GM21825 (cell line): ENCODE data around the gene NUFIP1.
A peak's percentile ranks its signal among the peaks of the same experiment; 100 is the strongest.
"Not testable (repeated sequence)": the region's sequence is repeated elsewhere in the genome, so short reads cannot be mapped to it uniquely, and the experiment has no call there.

Source experiments
- ATAC-seq: cut with Tn5 transposase; IDR thresholded peaks from one replicate; pipeline ENCODE4 v1.9.1; 2021; ENCODE audit warnings: mild to moderate bottlenecking, moderate library complexity; ENCODE audit not compliant: unreplicated experiment

The NUFIP1 gene

DNA sequence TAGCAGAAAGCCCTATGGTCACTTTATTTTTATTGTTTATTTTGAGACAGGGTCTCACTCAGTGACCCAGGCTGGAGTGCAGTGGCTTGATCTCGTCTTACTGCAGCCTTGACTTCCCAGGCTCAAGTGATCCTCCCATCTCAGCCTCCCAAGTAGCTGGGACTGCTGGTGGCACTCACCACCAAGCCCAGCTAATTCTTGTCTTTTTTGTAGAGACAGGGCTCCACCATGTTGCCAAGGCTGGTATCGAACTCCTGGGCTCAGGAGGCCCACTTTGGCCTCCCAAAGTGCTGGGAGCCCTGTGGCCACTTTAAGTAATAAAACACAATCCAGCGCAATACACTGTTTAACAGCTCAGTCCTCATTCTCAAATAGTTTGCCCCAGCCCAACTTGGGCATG is 69.3 kb downstream of the NUFIP1 start:
- no peak for ATAC-seq

DNA sequence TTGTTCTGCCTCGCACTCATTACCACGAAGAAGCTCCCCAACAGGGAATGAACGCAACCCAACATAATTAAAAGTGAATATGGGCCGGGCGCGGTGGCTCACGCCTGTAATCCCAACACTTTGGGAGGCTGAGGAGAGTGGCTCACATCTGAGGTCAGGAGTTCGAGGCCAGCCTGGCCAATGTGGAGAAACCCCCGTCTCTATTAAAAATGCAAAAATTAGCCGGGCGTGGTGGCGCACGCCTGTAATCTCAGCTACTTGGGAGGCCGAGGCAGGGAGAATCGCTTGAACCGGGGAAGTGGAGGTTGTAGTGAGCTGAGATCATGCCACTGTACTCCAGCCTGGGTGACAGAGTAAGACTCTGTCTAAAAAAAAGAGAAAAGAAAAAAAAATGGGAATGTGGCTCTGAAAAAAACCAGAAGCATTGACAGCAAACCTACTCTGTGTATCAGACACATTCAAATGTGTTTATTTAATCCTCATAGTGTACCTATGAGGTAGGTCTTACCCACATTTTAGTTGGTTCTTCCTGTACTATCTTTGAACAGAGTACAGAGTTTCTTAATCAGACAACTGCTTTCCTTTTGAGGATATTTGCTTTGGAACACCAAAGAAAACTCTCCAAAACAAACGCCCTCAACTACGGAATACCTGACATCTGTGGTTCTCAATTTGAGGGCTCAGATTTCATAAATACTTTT is 70.0 kb downstream of the NUFIP1 start:
- ATAC-seq, result no peak

DNA sequence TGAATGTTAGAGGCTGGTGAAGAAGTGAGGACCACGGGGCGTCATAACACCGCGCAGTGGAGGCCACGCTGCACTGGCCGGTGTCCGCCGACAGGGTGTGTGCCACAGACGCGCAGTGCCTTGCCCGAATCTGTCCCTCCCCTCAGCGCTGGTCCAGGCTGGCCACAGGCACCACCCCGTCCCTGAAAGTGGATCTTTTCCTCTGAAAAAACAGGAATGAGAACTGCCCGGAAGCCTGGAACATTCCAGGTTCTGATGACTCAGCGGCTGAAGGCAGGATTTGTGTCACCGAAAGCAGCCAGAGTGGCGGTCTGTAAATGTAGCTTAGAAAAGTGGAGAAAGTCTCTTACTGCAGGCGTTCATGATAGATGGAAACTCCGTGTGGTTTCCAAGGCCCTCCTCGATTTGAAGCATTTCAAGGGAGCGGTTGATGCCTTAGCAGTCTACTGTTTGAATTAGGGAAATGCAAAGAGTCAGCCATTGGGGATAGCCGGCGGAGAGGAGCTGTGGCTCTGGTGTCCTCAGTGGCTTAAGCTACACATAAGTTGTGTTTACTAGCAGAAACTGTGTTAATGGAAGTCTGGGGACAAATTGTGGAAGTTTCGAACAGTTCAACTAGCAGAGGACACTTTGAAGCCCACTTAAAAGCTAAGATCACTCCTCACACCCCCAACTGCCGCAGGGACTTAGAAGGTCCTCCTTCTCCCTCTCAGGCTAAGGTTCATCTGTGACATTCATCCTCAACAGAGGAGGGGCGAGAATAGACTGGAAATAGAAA is 70.8 kb downstream of the NUFIP1 start:
- peak; percentile 89 for ATAC-seq

DNA sequence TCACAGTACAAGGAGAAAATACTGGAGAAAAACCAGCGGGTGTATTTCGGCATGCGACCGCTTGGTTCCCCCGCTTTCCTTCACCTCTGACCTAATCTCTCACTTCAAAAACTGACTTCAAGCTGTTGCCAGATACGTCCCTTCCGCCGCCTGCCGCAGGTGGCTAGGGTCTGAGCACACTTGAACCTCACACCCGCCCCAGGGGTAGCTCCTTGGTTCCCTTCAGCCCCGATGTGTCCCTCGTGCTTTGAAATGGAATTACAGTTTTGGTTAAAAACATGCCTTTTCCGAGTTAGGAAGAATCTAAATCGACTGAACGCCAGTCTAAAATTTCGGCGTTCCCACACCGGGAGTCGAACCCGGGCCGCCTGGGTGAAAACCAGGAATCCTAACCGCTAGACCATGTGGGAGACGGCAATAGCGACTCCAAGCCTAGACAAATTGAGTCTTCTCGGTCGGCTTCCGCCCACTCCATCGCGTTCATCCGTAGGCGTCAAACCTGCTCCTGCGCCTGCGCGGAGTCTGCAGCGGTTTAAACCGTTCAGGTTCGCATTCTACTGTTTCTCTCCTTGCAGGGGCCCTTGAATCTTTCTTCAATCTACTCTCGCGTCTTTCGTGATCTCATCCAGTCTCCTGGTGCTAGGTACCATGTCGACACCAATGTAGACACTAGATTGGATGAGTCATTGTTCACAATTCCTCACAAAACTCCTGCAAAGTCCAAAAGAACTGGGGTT is 71.5 kb downstream of the NUFIP1 start:
- ATAC-seq, result peak; percentile 67

DNA sequence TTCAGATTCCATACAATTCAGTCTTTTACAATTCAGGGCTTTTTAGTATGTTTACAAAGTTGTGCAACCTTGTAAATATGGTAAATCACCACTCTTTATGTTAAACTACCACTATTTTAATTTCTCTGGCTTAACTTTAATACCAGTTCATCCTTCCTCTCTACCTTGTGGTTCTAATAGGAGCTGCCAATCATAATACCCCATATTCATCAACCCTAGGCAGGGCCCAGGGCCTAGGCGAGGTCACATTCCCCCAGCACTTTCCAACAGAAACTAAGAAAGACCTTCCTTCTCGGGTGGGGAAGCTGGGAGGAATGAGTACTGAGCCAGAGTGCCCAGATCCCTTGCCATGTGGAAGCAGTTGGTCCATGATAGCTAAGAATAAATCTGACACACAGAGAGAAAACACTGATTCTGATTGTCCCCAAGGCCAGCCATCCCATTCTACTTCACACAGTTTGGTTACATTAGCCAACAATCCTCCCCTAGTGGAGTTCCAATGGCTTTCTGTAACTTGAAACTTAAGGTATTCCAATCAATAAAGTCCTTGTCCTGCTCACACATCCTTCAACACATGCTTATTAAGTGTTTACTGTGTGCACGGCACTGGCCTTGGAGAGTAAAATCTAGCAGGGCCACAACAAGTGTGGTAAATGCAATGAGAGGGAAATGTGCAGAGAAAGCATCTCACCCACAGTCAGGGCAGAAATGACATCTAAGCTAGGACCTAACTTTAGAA is 76.8 kb downstream of the NUFIP1 start:
- no peak for ATAC-seq

DNA sequence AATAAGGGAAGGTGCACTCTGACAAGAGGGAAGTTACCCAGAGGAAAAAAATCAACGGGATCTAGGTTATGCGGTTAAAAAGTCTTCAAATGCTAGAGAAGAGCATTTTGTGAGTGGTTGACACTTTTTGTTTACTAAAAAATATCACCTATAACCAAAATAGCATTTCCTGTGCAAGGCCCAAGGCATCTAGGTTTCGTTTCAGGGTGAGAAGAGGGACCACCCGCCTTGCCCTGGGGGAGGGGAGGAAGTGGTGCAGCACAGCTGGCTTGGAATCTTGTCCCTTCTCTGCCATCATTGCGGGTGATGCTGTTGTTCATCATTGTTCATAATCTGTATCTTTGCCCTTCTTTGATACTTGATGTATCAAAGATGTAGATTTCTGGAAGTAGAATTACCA is 80.6 kb downstream of the NUFIP1 start:
- no peak for ATAC-seq

DNA sequence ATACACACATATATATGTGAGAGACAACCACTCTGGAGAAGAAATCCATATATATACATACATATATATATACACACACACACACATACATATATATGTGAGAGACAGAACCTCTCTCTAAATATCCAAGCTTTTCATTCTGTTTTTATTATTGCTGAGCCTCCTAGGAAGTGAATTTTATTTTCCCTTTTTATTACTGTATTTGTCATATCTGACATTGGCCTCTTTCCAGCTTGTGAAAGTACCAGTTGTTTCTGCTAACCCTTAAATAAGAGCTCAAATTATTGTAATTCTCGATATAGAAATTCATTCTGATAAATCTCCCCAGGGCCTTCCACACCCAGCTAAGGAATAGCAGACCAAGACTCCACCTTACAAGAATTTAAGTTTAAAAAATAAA is 81.0 kb downstream of the NUFIP1 start:
- no peak for ATAC-seq

DNA sequence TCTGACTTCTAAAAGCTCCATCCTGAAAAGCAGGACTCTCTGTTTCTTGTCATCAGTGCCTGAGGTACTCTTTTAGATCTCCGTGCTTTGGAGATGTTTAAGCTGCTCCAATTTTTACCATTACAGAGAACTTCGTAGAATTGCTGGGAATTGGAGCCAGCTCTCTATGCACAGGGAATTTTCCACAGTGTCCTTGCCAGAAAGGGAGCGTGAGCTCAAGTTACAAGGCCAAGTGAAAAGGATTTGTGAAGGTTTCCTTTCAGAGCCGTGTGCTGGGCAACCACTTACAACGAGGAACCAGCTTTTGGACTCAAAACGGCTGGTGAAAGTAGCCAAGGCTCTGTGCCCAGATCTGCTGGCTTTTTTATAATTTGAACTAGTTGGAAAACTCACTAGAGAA is 82.6 kb downstream of the NUFIP1 start:
- no peak for ATAC-seq

DNA sequence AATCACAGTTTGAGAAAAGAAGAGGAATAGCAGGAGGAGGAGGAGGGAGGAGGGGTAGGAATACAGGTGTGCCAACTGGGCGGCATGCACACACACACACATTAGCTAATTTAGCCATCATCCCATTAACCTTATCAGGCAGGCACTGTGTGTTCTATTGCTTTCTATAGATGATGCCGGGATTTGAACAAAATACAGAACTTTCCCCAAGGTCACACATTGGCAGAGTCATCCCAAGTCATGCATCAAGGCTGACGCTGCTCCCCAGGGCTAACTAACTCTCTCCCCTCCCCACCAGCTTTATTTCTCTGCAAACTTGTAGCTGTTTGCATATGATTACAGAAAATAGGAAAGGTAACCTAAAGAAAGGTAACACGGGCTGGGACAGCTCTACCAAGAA is 83.0 kb downstream of the NUFIP1 start:
- ATAC-seq, result no peak

DNA sequence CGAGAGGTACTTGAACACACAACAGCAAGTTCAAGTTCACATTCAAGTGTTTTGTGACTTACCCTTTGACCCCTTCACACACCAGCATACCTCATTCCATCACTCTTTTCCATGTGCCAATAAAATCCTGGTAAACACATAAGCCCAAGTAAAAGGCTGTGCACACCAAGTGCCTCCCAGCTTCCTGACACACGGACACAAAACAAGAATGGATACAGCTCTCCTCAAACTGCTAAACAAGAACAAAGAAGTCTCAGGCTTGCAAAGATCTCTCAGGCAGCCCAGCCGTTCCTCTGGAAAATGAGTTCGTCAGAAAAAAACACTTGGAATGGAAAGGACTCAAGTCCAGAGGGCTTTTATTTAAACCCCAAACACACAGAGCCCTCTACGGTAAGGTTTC is 83.7 kb downstream of the NUFIP1 start:
- no peak for ATAC-seq

DNA sequence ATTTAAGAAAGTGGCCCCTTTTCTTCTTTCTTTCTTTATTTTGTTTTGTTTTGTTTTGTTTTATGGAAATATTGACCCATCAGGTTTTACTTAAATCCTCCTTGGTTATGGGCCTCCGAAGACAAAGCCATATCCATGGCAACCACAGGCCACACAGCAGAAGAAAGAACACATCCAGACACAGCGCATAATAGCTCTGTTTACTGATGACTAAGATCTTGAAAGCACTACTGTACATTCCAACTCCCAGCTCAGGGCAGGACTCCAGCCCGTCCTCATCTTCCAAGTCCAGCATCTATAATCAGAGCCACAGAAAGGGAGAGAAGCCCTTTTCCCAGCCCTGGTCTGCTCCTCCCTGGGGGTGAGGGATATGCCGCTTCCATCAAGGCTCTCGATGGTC is 84.3 kb downstream of the NUFIP1 start:
- ATAC-seq, result no peak

DNA sequence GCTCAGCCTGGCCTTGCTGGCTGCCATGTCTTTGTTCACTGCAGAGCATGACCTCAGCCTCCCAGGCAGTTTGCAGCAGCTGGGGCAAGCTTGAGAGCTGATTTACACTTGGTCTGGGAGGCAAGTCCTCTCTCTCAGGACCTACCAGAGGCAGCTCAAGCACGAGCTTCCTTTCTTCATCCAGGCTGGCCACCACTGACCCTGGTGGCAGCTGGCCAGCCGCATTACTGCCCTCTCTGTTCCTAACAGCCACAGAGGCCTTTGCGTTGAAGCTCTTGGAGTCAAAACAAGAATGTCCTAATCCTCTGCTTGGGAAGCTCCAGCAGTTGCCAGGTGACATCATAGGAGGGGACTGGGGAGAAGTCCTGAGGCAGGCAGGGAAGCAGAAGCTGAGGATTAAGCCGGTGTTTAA is 85.7 kb downstream of the NUFIP1 start:
- no peak for ATAC-seq

DNA sequence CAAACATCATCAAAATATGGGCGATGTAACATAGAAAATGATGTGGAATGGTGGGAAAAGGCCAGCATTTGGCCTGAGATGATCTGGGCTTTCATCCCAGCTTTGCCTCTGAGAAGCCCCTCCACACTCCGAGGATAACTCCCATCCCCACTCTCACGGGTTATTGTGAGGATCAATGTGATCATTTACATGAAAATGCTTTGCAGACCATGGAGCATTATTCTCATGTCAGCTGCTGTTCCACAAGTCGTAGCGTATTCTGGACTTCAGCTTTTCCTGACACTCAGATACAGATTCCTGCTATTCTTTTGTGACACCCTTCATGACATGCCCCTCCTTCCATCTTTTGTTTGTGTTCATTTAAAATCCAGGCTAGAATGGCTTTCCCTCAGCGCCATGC is 86.5 kb downstream of the NUFIP1 start:
- ATAC-seq, result no peak

DNA sequence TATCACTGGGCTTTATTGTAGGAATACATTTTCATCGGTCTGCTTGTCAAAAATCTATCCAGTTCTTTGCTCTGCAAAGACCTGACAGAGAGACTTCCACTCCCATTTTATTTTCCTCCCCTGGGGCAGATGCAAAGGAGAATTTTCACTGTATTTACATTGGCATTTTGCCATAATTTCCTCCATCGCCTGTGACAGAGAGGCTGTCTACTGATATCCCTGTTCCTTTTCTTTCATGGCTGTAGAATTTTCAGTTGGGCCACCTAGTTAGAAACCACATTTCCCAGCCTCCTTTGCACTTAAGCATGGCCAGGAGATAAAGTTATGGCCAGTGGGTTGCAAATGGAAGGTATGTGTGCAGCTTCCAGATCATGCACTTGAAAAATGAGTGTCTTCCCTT is 89.3 kb downstream of the NUFIP1 start:
- no peak for ATAC-seq

DNA sequence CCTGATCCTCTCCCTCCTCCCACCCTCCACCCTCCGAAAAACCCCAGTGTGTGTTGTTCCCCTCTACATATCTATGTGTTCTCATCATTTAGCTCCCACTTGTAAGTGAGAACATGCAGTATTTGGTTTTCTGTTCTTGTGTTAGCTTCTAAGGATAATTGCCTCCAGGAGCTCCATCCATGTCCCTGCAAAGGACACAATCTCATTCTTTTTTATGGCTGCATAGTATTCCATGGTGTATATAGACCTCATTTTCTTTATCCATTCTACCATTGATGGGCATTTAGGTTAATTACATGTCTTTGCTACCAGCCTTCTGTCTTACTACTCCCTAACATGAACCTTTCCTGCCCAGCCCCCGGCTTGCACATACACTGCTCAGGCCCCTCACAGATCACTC is 91.0 kb downstream of the NUFIP1 start:
- ATAC-seq, result not testable (repeated sequence)

DNA sequence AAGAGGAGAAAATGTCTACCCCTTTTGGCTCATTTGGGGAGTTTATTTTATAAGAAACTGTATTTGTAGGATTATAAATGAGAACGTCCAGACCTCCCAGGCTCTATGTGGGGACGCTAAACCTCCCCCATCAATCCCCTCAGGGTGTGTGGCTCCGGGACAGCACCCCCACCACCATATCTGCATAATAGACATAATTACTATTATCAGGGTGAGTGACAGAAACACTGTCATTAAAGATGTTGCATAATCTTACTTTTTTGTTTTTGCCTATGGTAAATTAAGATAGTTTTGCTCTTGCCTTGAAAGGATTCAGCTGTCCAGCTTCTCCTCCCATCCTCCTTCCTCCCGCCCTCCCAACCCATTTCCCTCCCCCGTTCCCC is 93.3 kb downstream of the NUFIP1 start:
- no peak for ATAC-seq

DNA sequence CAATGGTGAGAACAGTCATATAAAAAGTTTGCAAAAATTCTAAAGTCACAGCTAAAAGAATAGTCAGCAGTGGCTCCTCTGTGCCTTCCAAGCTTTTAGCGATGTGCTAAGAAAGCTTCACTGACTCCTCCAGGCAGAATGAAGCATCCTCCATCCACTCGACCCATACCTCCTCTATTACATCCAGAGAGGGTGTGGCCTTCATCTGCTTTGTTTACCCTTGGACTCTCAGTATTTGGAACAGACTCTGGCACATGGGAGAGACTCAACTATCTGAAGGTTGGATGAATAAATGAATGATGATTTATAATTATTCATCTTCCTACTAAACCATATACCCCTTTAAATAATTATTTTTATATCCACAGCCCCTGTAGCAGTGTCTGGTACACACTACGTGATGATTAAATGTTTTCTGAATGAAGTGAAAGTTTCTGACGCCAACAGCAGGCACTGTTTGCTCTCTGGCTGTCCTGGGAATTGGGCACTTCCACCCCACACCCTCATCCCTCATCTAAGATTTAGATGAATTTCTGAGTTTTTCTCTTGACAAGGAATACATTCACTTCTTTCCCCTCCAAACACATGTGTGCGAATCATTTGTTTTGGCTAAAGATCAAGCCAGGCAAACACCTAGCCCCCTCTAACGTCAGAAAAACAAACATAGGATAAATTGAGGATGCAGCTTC is 93.9 kb downstream of the NUFIP1 start:
- no peak for ATAC-seq

DNA sequence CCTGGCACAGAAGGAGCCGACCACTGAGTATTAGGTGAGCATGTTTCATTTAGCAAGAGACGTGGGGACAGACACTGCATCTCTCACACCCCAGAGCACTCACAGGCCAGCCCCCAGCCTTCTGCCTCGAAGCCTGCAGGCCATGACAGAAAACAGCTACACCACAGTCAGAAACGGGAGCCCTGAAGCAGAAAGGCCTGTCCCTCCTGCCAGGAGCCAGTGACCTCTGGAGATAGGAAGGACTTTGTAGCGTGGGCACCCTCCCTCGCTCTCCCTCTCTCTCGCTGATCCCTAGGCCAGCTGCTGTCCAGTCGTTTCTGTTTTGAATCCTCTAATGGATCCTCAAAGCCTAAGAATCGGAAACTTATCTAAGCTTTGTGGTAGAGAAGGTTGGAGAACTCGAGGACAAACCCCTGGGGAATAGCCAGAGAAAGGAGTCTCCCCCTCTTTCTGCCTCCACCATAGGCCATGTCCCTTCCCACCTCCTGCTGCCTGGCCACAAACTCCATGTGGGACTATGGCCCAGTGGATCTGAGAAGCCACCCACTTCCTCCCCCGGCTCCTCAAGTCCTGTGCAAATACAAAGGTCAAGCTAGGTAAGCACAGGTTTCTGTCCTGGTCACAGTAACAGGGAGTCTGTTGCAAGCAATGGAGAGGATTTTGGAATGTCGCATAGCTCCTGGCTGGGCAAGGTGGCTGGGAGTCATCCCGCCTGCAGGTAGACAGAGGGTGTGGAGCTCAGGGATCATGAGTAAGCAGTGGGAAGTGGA is 95.1 kb downstream of the NUFIP1 start:
- ATAC-seq, result no peak
